Cardiac fibroblast (primary cell): ENCODE results near the gene ZNF800.

Experiments
- DNase-seq, 2 donors: peaks; one replicate each; pipeline versions ENCODE4 v3.0.0 to v3.0.0-alpha.2; 2010; ENCODE audit warnings: low read depth in 2 of 2
- H3K4me3 ChIP-seq, 2 donors: replicated peaks in 1 of 2; 1 replicate in 1 of 2; 2 replicates in 1 of 2; pipeline ENCODE4 v1.5.1; 2011; ENCODE audit warnings: low read depth in 2 of 2, low read length in 2 of 2, mild to moderate bottlenecking in 2 of 2, moderate library complexity in 1 of 2
- TF ChIP-seq, protein P1 (sequence below): IDR thresholded peaks from one replicate; pipeline ENCODE4 v1.5.1; 2011; ENCODE audit warnings: low read depth, mild to moderate bottlenecking, low read length, inconsistent platforms

ZNF800 gene

DNA sequence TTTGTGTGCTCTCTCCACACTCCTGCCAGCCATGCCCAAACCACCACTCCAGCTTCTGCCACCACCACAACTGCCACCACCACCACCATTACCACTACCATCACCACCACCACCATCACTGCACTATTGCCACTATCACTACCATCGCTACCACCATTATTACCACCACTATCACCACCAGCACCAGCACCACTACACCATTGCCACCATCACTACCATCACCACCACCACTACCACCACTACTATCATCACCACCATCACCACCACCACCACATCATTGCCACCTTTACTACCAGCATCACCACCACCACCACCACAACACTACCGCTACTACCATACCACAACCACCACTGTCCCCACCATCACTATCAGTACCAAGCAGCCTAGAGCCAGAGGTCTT is 26.0 kb upstream of the ZNF800 start:
- no peak for DNase-seq
- no peak overlapping the region for H3K4me3 ChIP-seq
- TF ChIP-seq, protein P1, sequence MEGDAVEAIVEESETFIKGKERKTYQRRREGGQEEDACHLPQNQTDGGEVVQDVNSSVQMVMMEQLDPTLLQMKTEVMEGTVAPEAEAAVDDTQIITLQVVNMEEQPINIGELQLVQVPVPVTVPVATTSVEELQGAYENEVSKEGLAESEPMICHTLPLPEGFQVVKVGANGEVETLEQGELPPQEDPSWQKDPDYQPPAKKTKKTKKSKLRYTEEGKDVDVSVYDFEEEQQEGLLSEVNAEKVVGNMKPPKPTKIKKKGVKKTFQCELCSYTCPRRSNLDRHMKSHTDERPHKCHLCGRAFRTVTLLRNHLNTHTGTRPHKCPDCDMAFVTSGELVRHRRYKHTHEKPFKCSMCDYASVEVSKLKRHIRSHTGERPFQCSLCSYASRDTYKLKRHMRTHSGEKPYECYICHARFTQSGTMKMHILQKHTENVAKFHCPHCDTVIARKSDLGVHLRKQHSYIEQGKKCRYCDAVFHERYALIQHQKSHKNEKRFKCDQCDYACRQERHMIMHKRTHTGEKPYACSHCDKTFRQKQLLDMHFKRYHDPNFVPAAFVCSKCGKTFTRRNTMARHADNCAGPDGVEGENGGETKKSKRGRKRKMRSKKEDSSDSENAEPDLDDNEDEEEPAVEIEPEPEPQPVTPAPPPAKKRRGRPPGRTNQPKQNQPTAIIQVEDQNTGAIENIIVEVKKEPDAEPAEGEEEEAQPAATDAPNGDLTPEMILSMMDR, result no peak

DNA sequence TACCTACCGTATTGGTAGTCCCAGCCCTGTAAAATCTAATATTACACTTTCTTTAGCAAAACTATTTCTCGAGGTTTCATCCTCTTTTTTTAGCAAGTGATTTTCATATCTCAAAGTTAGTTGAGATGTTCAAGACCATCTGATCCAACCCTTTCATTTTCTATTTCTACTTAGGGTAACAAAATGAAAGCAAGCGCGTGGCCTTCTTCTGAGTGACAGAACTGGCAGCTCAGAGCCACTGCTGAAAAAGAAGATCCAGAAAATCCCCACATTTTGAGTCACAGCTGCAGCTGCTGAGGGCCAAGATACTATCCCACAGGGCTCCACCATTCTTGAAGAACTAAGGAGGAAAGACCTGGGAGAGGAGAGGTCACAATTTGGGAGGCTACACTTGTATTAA is 24.8 kb upstream of the ZNF800 start:
- no peak overlapping the region for H3K4me3 ChIP-seq
- DNase-seq, result no peak
- TF ChIP-seq, protein P1, result no peak

DNA sequence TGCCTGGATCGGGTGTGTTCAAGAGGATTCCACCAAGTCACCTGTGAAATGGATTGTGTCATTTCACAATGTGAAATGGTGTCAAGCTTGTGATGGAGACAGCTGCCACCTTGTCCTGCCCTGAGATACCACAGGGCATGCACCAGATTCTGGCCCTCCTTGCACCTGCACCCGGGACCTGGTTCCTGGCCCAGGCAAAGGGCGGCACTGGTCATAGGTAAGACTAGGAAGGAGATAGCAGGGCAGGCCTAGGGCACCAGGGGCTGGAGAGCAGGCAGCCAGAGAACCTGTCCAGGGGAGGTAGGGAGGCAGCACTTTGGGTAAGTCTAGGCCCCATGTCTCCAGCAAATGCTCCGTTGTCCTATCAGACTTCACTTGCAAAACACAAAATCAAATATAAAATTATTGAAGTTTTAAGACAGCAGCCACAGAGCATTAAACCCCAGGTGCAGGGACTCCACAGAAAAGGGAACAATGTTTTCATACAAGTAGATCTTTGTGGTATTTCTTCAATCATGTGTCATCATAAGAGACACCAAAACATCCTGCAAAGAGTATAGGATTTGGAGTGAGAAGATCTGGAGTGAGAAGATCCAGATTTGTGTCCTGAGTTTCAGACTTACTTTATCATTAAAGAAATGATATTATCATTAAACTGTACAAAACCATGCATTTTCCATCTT is 22.7 kb upstream of the ZNF800 start:
- DNase-seq, result no peak
- TF ChIP-seq, protein P1, result no peak

DNA sequence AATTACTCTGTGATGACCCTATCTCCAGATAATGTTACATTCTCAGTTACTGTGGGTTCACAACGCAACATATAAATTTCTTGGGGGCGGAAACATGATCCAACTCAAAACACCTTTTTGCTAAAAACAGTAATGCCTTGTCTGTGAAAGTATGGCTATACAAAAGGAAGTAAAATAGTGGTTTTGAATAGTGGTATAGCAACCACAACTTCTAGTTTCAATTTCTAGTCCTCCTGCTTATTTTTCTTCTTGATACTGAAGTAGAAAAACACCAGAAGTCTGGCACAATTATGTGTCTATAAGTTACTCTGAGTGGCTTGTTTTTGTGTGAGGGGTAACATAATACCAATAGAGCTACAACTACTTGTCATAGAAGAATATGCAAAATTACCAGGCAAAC is 21.5 kb upstream of the ZNF800 start:
- no peak overlapping the region for H3K4me3 ChIP-seq
- TF ChIP-seq, protein P1, result no peak
- DNase-seq, result no peak

More for the DNA sequence above, 22.7 kb upstream of the ZNF800 start:
- H3K4me3 ChIP-seq, result no peak overlapping the region

DNA sequence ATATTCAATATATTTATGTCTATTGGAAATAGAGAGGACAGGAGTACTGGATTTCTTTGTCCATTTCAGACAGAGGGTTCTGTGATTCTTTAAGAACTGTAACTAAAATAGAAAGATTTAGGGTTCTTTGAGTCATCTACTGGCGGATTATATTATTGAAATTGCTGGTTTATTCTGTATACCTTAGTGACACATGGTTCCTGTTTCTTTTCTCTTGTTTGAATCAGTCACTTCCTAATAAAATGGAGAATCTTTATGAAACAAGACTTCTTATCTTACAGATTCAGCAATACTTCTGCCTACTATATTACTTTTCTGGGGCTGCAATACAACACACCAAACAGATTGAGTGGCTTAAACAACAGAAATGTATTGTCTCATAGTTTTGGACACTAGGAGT is 20.8 kb upstream of the ZNF800 start:
- TF ChIP-seq, protein P1, result no peak
- H3K4me3 ChIP-seq, result no peak overlapping the region
- no peak for DNase-seq

DNA sequence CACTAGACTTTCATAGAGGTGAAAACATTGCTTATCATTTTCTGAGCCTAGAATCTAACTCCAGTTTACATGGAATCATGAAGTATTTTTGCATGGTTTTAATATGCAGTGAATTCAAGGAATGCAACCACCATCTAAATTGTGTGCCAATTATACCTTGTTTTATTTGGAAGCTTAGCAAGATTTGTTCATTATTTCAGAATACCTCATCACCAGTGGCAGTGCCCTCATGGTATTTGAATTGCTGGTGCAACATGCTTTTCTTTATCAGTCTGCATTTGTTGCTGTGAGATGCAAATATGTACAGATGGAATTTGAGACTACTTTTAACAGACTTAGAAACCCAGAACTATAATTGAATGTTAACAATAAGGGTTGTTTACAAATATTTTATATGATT is 18.7 kb upstream of the ZNF800 start:
- no peak overlapping the region for H3K4me3 ChIP-seq
- no peak for DNase-seq
- TF ChIP-seq, protein P1, result no peak

DNA sequence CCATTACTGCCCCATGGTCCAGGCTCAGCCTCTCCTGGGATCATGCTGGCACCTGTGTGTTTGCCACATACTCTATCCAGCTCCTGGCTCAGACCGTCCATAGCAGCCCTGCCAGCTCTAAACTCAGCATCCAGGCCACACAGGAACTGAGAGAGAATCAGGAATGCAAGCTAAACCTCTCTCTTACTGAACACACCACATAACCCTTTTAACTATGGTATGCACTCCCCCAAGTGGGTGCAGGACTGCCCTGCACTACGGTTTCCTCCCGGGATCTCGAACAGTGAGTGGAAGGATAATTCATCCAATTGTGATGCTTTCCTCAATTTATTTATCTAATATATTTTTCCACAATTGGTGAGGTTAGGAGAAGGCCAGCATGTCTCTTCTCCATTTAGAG is 17.1 kb upstream of the ZNF800 start:
- DNase-seq, result peak in 1 of 2 donors; percentile 24
- H3K4me3 ChIP-seq, result no peak overlapping the region
- TF ChIP-seq, protein P1, result peak; percentile 28
